K562 (cell line): Measurements from ENCODE around the gene KLF18. TPM values are rescaled to one million over a fixed set of nuclear protein-coding genes. Genes with fewer than 3 reads are reported as not detected.

Experiments used
- ATAC-seq: fragments of 200-7000 bp; cut with Tn5 transposase; 3 replicates; pipeline ENCODE4 v1.9.1; 2020; ENCODE audit warnings: moderate library complexity
- BruUV-seq: library from RNA; stranded (reverse); fragments of 400-500 nt; replicated peaks from 2 replicates; lab custom pipeline; 2021; lab: Mats Ljungman, UMichigan
- CTCF ChIA-PET: fragments of 300-600 bp; formaldehyde crosslinking; extraction: SDS; loops from one replicate; lab custom pipeline; 2021; ENCODE audit warnings: low intra/inter-chr PET ratio; lab: Yijun Ruan, JAX
- POLR2A ChIA-PET: fragments of 300-600, 350-650 bp; sonication (Branson Sonifier 250); formaldehyde crosslinking; extraction: SDS; loops from one replicate; lab custom pipeline; 2021; ENCODE audit warnings: antibody characterized with exemption, inconsistent platforms; lab: Yijun Ruan, JAX
- DNase-seq, 4 experiments: peaks; one replicate each; pipeline versions ENCODE4 v3.0.0 to v3.0.0-alpha.2; 2011 to 2018; ENCODE audit warnings: low spot score in 3 of 4, mixed read lengths in 3 of 4; ENCODE audit errors: extremely low read depth in 1 of 4
- FAIRE-seq: peaks from 2 replicates; lab custom pipeline; 2011; peaks lifted over from hg19 to GRCh38; lab: Jason Lieb, UNC
- H2AFZ ChIP-seq: 2 replicates; pipeline ENCODE4 v1.6.0; 2011; ENCODE audit warnings: low read depth, low read length, control low read depth, inconsistent platforms
- H3K27ac ChIP-seq: fragments of 200-600 bp; 3 replicates; pipeline ENCODE4 v1.8.0; 2011; ENCODE audit warnings: low read depth, mild to moderate bottlenecking, control low read depth, inconsistent platforms, low read length, moderate library complexity, mixed read lengths; ENCODE audit errors: extremely low read depth
- H3K27me3 ChIP-seq, 2 experiments: fragments of 300-600 bp in 1 of 2; 2 replicates in 1 of 2; 3 replicates in 1 of 2; pipeline versions ENCODE4 v1.6.0 to v1.8.0; 2011; ENCODE audit warnings: inconsistent platforms in 2 of 2, low read length in 2 of 2, mild to moderate bottlenecking in 1 of 2, mixed read lengths in 1 of 2, moderate library complexity in 1 of 2; ENCODE audit not compliant: control insufficient read depth in 2 of 2, insufficient read depth in 2 of 2
- H3K36me3 ChIP-seq: fragments of 300-600 bp; 3 replicates; pipeline ENCODE4 v1.8.0; 2011; ENCODE audit warnings: mild to moderate bottlenecking, low read length, inconsistent platforms; ENCODE audit not compliant: control insufficient read depth, insufficient read depth
- H3K4me1 ChIP-seq, 2 experiments: fragments of 200-600 bp in 1 of 2; replicated peaks in 1 of 2; 2 replicates in 1 of 2; 3 replicates in 1 of 2; pipeline versions ENCODE4 v1.5.1 to v1.8.0; 2011; ENCODE audit warnings: inconsistent platforms in 2 of 2, low read length in 2 of 2, mild to moderate bottlenecking in 1 of 2, mixed read lengths in 1 of 2, moderate library complexity in 1 of 2; ENCODE audit not compliant: control insufficient read depth in 2 of 2, insufficient read depth in 2 of 2
- H3K4me2 ChIP-seq: 2 replicates; pipeline ENCODE4 v1.6.1; 2011; ENCODE audit warnings: low read length, control low read depth, inconsistent platforms, mixed read lengths; ENCODE audit not compliant: insufficient read depth
- H3K4me3 ChIP-seq: fragments of 200-600 bp; sonication (generic), shearing (Covaris generic); 2 replicates; pipeline ENCODE4 v1.5.1; 2016; ENCODE audit warnings: control low read depth, inconsistent platforms
- H3K79me2 ChIP-seq: fragments of 200-600 bp; 3 replicates; pipeline ENCODE4 v1.8.0; 2011; ENCODE audit warnings: low read length, inconsistent platforms; ENCODE audit not compliant: control insufficient read depth, insufficient read depth
- H3K9ac ChIP-seq, 2 experiments: 2 replicates each; pipeline versions ENCODE4 v1.6.0 to v1.6.1; 2011; ENCODE audit warnings: low read depth in 2 of 2, low read length in 2 of 2, control low read depth in 1 of 2, inconsistent platforms in 1 of 2, mild to moderate bottlenecking in 1 of 2, mixed read lengths in 1 of 2; ENCODE audit not compliant: insufficient read depth in 1 of 2
- H3K9me1 ChIP-seq: one replicate; pipeline ENCODE4 v1.6.0; 2011; ENCODE audit warnings: inconsistent platforms, mild to moderate bottlenecking, low read length, moderate library complexity; ENCODE audit not compliant: control insufficient read depth, insufficient read depth
- H3K9me3 ChIP-seq: replicated peaks from 2 replicates; pipeline ENCODE4 v1.5.1; 2011; ENCODE audit warnings: low read depth, low read length, inconsistent platforms; ENCODE audit not compliant: control insufficient read depth, insufficient read depth
- H4K20me1 ChIP-seq: replicated peaks from 2 replicates; pipeline ENCODE4 v1.6.1; 2011; ENCODE audit warnings: low read length, inconsistent platforms, mixed read lengths; ENCODE audit not compliant: control insufficient read depth, insufficient read depth
- ATF4 ChIP-seq: fragments of 450-650 bp; formaldehyde crosslinking; IDR thresholded peaks from 2 replicates; pipeline ENCODE4 v1.4.0; 2022; ENCODE audit warnings: mild to moderate bottlenecking, moderate library complexity
- CEBPB ChIP-seq: fragments of 450-650 bp; IDR thresholded peaks from 2 replicates; pipeline ENCODE4 v1.6.1; 2016; ENCODE audit warnings: missing genetic modification characterization, missing compliant biosample characterization
- CEBPG ChIP-seq, 3 experiments: fragments of 200-800 bp in 1 of 3; sonication (Bioruptor generic) in 1 of 3; sonication (generic) in 1 of 3; formaldehyde crosslinking in 1 of 3; IDR thresholded peaks in 2 of 3; conservative IDR thresholded peaks in 1 of 3; 2 replicates each; pipeline versions ENCODE4 v1.6.1 to v1.8.0; 2016 to 2022; ENCODE audit warnings: missing compliant biosample characterization in 2 of 3, missing genetic modification characterization in 2 of 3, mild to moderate bottlenecking in 1 of 3, missing genetic modification reagents in 1 of 3
- HDAC8 ChIP-seq: fragments of 450-650 bp; IDR thresholded peaks from 2 replicates; pipeline ENCODE4 v1.6.1; 2016; ENCODE audit warnings: mild to moderate bottlenecking, missing genetic modification characterization, moderate library complexity, missing compliant biosample characterization
- KLF10 ChIP-seq: fragments of 250-450 bp; sonication (Bioruptor Pico); IDR thresholded peaks from 2 replicates; pipeline ENCODE4 v1.6.1; 2021; ENCODE audit warnings: matching md5 sums
- MECOM ChIP-seq: fragments of 250-450 bp; sonication (Bioruptor Pico); IDR thresholded peaks from 2 replicates; pipeline ENCODE4 v1.8.0; 2022; ENCODE audit warnings: inconsistent platforms
- TAF7 ChIP-seq: fragments of 450-650 bp; IDR thresholded peaks from 2 replicates; pipeline ENCODE4 v1.6.1; 2016; ENCODE audit warnings: missing genetic modification characterization, missing compliant biosample characterization
- TRIM28 ChIP-seq: fragments of 450-650 bp; IDR thresholded peaks from 2 replicates; pipeline ENCODE4 v1.6.1; 2017
- ZNF445 ChIP-seq: fragments of 250-450 bp; sonication (Bioruptor Pico); IDR thresholded peaks from 2 replicates; pipeline ENCODE4 v1.4.0; 2020; ENCODE audit warnings: low read depth, mild to moderate bottlenecking, moderate library complexity
- ZNF609 ChIP-seq: sonication (generic); formaldehyde crosslinking; IDR thresholded peaks from 2 replicates; pipeline ENCODE4 v1.8.1; 2023; ENCODE audit warnings: missing genetic modification reagents, mild to moderate bottlenecking, borderline replicate concordance
- WGBS: fragments of 100-300 bp; shearing (Covaris generic); methylation state at CpG from one replicate; pipeline ENCODE4 v1.1.6; 2016; ENCODE audit warnings: low coverage, mixed read lengths; ENCODE audit not compliant: insufficient coverage; ENCODE audit errors: missing lambda C conversion rate; 5-methylcytosine and 5-hydroxymethylcytosine counted together
- in situ Hi-C: fragments of 300-500 bp; cut with MboI; formaldehyde crosslinking; loops from 4 replicates; pipeline ENCODE4 v1.15.0; 2018; ENCODE audit warnings: inconsistent platforms, mixed read lengths
- intact Hi-C: fragments of 100-400 bp; cut with micrococcal nuclease; formaldehyde crosslinking; loops from 2 replicates; pipeline ENCODE4 v1.14.2; 2022
- polyA plus RNA-seq, 8 experiments: library from polyadenylated mRNA; depleted of rRNA in 4 of 8; stranded (reverse) in 5 of 8; unstranded in 3 of 8; fragments of >200 nt; fragmentation: Nextera tagmentation in 2 of 8; fragmentation: Illumina TruSeq in 1 of 8; extraction: Ambion mirVana in 2 of 8; extraction: Trizol in 1 of 8; gene quantifications; 2 replicates each; pipeline versions ENCODE4 v1.2.1 to v1.2.3, GENCODE V29; 2011 to 2014; ENCODE audit warnings: inconsistent platforms in 1 of 8, missing spikeins in 1 of 8
- total RNA-seq, 7 experiments: library from RNA; depleted of rRNA in 6 of 7; stranded (reverse); fragments of >200 nt in 6 of 7; fragmentation: Illumina TruSeq in 2 of 7; extraction: Trizol in 2 of 7; gene quantifications; 2 replicates each; pipeline versions ENCODE4 v1.2.1 to v1.2.3, GENCODE V29; 2011 to 2021; ENCODE audit warnings: low replicate concordance in 1 of 7

KLF18 gene
- total and polyA plus RNA-seq, 9 of the 15 experiments (the other 6 are each of a cell fraction or from before 2014, with no cell fraction given): not detected

- TF ChIP-seq ATF4 (CRISPR knock-in tag): no peak
- no peak for TF ChIP-seq KLF10 (CRISPR knock-in tag)
- TF ChIP-seq HDAC8 (tag): no peak
Observed at GRCh38 chr1:44146536-44147361, 5.3 kb upstream of the KLF18 start (continued).

GRCh38 chr1:44144962-44145756 lies 3.7 kb upstream of the KLF18 start:
- DNase-seq (no peak), FAIRE-seq (no peak), ATAC-seq (no peak)
- Histone ChIP-seq H3K4me2 (no peak overlapping the region), H3K4me3 (no peak overlapping the region), H2AFZ (no peak overlapping the region), H3K9ac (no peak overlapping the region), H4K20me1 (no peaks in the 10 kb centered on the region), H3K36me3 (no peaks in the 10 kb centered on the region), H3K79me2 (no peaks in the 10 kb centered on the region), H3K9me3 (peaks cover 8% of the 10 kb centered on the region), H3K4me1 (no peaks in the 10 kb centered on the region), H3K27ac (no peak overlapping the region), H3K9me1 (no peaks in the 10 kb centered on the region), H3K27me3 (peaks cover 7 to 27% of the 10 kb centered on the region in 2 experiments)
- no TSS peak for BruUV-seq
- intact Hi-C loops: no loop called here
- in situ Hi-C loops: no loop called here
- 6% methylated on average over 2 of the region's 2 CpGs for WGBS
- ChIA-PET POLR2A (interaction anchor here (1.0 kb wide), 1 partner anchor 8 kb away, joined by 4 read pairs; no protein-coding TSS in a partner anchor), CTCF (no interaction called here)
- no peak for TF ChIP-seq TAF7 (tag)
- TF ChIP-seq CEBPG (CRISPR knock-in tag; IDR thresholded peaks at IDR 0.05): no peak
- peak in 1 of 2 experiments; percentile 39; a peak in 1 of 4 replicates for TF ChIP-seq CEBPG (tag; conservative IDR thresholded peaks at IDR 0.05 in 1 of 2, IDR thresholded peaks at IDR 0.05 in 1 of 2)
- 0 out of 2 replicates have a peak, but pooled peaks have one; percentile 25 for TF ChIP-seq TRIM28
- no peak for TF ChIP-seq ZNF609 (CRISPR knock-in tag)
- 0 out of 2 replicates have a peak, but pooled peaks have one; percentile 39 for TF ChIP-seq ZNF445
- TF ChIP-seq CEBPB (tag): peak; percentile 41; the same call in 1 of the 2 replicates
- no peak for TF ChIP-seq MECOM (CRISPR knock-in tag)
